GM21619 (cell line): Measurements from ENCODE around the gene TSPAN14.

ENCODE experiments used
- ATAC-seq: cut with Tn5 transposase; IDR thresholded peaks from one replicate; pipeline ENCODE4 v1.9.1; 2021; ENCODE audit not compliant: unreplicated experiment

Gene TSPAN14

DNA sequence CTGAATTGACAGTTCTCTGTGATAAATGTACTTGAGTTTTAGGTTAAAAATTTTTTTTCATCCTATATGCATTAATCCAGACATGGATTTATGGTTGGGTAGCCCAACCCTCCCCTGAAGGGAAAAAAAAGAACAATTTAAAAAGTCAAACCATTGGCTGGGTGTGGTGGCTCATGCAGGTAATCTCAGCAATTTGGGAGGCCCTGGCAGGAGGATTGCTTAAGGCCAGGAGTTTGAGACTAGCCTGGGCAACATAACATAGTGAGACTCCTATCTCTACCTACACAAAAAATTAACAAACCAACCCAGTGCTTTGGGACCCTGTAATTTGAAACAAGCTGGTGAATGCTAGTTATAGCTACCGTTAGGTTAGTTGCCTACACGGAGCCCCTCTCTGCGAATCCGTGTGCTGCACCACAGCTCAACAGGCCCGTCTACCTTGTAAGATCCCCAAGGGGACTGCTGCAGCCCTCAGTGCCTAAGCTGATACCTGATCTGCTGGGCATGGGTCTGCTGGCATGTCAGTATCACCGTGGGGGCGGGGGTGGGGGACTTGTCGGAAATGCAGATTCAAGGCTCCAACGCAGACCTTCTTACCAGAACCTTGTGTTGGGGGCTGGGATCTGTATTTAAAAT is 32.8 kb downstream of the TSPAN14 start:
- ATAC-seq: no peak

DNA sequence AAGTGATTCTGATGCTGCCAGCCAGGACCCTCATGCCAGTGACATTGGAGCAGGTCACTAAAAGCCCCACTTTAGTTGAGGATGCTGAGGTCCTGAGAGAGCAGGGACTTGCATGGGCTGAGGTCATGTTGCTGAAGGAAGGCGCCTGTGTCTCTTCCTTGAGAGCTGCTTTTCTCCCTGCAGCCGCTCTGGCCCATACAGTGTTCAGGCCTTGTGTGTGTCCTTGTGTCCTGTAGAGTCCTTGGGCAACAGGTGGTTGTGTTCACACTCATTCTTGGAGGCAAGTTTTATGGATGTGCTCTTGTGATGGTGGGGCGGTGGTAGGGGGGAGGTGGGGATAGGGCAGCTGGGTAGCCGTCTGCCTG is 33.3 kb downstream of the TSPAN14 start:
- no peak for ATAC-seq

DNA sequence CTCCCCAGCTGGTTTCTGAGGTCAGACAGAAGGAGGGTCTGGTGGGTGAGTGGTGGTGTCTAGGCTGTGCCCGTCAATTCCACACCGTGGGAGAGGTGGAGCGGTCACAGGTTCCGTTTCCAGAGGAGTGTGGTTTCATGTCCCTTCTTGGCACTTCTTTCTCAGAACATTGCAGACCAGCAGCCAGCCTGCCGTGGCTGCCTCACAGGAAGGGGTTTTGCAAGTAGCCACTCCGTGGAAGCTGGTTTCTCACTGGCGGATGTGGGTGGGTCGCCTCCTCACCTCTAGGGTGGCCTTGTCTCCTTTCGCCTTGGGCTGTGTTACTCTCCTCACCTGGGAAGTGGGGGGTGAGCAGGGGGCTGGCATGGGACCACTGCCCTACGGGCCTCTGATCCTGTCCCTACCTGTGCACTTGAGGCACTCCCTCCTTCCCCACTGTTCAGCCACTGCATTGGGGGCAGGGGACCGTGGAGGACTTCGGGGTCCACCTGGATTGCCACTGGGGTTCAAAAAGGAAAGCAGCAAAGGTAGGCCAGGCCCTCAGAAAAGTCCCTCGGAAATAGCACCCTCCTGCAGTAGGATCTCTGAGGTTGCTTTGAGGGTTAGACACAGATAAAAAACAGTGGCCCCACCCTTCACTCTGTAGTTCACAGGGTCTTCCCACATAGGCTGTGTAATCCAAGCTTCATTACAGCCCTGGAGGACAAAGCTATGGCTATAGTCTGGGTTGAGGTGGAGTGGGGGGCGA is 33.9 kb downstream of the TSPAN14 start:
- ATAC-seq: no peak

DNA sequence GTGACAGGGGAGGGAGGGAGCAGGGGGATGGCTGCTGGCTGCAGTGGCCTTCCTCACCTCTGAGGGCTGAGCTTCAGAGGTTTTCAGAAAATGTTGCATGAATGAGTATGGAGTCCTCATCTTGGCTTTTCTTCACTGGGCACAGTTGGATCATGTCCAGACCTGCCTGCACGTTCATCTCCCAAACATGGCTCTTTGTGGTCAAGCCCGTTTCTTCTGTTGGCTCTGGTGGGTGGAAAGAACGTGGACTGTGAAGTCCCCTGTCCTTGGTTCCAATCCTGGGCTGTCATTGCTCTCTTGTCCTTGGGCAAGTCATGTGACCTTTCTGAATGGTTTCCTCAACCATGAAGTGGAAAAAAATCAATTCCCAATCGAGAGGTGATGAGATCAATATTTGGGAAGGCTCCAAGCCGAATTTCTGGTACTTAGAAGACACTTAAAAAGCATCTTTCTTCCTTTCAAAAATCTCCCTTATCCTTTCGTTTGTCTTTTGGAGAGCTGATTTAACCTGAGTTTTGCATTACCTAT is 34.5 kb downstream of the TSPAN14 start:
- ATAC-seq: no peak

DNA sequence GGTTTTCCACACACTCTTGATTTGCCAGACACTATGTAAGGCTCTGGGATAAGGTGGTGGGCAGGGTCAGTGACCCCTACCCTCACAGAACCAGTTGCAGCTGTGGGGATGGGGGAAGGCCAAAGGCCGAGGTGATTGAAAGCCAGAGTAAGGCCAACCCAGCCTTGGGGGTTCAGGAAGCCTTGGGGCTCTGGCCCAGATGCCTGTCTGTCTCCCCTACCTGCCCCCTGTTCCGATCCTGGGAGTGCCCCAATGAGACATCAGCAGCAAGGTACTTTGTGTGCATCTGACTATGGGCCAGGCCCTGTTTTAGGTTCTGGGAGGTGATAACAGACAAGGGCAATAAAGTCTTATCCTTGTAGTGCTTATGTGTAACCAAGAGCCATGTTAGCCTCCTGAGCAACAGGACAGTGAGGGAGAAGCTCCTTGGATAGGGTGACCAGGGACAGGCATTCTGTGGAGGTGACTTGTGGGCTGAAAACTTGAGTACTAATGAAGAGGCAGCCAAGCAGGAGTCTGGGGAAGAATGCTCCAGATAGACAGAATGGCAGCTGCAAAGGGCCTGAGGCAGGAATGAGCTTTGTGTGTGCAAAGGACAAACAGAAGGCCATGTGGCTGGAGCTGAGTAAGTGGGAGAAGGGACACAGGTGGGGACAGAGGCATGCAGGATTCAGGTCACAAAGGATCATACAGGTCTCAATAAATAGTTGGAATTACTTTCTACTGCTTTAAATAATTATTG is 35.4 kb downstream of the TSPAN14 start:
- ATAC-seq: no peak

DNA sequence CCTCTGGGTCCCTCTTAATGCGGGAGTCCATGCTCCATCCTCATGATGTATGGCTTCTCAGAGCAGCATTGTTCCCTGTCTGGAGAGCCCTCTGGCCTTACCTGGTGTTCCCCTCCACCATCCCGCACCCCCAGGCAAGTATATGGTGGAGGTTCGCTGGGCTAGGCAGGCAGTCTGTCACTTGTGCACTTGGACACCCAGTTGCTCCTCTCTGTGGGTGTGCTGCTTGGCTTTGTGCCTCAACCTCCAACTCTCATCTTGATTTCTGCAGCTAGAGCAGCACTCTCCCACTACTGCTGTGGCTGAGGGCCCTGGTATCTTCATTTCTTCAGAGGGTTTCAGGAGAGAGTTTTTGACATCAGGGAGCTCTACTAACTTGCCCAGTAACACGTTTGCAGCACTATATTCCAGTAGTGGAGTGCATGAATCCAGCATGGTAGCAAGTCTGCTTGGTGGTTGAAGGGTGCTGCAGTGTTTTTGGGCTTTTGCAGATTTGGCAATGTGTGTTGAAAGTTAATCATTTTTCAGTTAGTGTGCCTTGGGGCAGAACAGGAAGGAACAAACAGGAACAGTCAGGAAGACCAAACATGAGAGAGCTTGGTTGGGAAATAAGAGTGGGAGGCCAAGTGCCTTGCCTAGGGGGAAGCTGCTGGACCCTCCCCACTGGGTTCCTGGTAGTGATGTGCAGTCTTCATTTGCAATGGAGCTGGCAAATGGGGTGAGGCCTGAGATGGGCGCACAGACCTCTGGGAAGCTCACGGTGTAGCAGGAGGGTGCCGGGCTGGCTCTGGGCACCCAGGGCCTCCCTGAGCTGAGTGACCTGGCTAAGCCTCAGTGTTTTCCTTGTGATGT is 37.4 kb downstream of the TSPAN14 start:
- no peak for ATAC-seq

DNA sequence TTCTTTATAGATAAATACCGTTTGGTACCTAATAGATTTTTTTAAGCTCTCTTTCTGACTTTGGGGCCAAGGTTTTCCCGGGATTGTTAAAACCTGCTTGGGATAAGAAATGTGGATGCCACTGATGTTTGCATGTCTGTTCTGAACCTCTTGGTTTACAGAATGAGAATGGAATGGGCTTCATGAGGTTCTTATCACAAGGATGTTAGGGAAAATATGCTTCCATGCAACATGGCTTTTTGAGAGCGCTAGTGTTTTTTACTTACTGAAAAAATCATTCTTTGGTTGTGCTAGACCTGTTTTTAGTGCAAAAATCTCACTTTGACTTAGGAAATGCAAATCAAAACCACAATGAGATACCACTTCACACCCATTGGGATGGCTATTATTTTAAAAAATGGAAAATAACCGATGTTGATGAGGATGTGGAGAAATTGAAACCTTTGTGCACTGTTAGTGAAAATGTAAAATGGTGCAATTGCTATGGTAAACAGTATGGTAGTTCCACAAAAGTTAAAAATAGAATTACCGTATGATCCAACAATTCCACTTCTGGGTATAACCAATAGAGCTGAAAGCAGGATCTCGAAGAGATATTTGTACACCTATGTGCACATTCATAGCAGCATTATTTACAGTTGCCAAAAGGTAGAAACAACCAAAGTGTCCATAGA is 38.9 kb downstream of the TSPAN14 start:
- ATAC-seq: peak; percentile 23

DNA sequence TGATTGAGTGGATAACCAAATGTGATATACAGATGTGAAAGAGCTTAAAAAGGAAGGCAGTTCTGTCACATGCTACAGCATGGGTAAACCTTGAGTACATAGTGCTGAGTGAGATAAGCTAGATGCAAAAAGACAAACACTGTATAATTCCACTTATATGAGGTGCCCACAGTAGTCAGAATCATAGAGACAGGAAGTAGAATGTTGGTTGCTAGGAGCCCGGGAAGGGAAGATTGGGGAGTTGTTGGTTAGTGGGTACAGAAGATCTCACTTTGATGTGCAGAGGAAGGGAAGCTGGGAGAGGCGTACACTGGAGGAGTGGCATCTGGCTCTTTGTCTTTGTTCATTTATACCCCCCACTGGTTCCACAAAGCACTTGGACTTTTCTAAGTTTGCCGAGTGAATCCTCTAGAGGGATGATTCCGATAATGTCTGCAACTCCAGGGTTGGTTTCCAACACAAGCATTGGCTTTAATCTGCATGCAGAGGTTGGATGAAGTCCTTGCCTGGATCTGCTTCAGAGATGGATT is 39.5 kb downstream of the TSPAN14 start:
- ATAC-seq: peak; percentile 54

DNA sequence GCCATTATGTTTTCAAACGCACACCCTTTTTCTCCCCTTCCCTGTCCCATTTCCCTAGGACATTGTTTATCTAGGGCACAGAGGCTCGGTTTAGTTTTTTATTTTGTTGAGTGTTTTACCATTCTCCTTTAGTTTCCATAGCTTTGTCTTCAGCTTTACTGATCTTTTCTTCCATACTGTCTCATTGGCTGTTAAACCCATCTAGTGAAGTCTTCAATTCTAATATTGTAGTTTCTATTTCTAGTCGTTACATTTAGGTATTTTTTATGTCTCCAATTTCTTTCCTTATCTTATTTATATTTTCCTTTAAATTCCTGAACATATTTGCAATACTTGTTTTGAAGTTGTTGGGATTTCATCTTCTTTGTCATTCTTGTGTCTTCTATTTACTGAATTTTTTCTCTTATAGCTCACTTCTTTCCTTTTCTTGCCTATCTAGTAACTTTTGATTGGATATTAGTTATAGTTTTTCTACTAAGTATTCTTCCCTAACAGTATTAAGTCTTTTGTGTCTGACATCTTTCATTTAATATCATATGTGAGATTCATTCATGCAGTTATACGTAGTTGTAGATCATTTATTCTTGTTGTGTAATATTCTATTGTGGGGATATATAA is 42.6 kb downstream of the TSPAN14 start:
- no peak for ATAC-seq

DNA sequence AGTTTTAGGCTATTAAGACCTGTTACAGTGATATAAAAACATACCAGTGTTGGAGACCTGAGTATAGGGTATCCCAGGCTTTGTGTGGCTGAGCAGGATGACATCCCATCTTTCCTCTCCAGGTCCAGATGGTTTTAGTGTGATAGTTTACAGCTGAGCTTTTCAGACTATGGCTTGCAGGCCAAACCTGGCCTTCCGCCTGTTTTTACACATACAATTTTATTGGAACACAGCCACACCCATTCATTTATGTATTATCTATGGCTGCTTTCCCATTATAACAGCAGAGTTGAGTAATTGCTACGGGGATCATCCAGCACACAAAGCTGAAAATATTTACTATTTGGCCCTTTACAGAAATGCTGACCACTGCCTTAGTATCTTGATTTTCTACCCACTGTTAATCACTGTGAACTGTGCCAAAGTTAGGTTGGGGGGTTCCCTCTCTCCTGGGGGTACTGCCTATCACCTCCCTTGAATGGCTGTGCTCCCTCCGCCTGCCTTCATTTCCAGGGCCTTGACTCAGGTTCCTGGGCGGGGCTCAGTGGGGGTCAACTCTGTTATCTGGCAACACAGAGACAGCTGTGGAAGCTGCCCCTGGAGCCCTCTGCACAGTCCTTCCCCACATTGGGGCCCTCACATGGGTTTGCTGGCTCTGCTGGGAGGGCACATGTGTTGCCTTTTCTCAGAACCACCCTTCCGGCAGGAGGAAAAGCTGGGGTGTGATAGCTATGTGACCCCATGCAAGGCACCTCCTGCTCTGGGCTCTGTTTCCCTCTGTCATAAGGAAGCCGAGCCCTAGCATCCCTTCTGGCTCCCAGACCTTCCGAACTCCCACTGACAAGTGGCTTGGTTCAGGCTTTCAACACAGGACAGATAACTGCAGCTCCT is 43.3 kb downstream of the TSPAN14 start:
- ATAC-seq: no peak

DNA sequence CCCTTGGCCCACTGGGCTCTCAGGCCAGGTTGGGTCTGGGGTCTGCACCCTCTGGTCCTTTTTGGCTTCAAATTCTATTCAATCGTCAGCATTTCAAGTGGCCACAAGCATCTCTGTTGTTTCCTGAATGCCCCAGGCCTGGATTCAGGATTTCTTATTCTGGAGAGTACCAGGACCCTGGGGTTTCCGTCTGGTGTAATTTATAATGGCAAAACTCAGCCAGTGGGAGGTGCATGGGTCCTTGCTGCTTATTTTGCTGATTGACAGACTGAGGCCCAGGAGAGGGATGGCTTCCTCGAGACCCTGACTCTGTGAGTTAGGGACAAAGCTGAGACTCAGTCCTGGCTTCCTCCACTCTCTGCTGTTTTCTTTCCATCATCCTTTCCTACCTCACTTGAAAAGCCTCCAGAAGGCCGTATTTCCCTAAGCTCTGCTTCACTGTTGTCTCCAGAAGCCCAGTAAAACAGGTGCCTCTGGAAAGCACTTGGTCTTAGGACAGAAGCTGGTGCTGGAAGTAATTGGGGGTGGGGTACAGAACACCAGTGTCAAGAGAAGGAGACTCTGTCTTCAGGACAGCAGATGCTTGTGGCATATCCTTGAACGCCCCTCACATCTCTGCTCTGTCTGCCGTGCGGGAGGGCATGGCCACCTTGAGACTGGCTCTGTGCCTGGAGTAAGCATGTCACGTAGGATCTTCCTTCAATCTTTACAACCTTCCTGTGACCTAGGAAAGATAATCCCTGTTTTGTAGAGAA is 44.1 kb downstream of the TSPAN14 start:
- no peak for ATAC-seq

DNA sequence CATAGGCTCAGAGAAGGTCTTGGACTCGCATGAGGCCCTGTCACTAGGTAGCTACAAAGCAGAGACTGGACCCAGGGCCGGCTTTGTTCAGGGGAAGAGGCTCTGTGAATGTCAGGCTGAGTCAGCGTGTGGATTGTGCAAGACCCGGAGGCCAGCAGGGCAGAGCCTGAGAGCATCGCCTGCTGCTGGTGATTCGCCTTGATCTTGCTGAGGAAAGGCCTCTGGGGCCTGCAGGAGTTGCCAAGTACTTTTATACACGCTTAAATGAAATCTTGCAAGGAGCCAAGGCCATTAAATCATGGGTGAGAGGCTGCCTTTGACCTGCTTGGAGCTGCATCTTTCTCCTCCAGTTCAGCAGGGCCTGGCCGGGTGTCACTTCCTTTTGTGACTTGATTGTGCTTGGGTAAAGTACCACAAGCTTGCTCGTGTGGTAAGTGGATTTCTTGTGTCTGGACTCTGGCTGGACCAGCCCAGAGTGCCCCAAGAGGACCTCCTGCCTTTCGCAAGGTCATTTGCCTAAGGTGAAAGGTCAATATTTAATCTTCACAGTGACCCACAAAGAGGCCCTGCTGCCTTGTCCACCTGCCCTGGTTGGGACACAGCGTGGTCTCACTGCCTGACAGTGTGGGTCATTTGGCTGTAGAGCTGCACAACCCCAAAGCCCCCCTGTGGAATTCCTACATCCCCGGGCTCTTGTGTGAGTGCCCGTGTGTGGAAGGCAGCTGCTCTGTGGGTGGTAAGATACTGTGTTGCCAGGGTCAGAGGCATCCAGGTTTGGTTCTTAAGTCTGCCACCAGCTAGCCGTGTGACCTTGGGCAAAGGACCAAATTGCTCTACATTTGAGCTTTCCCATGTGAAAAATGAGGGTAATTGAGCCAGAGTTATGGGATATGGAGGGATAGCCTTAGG is 45.0 kb downstream of the TSPAN14 start:
- no peak for ATAC-seq

DNA sequence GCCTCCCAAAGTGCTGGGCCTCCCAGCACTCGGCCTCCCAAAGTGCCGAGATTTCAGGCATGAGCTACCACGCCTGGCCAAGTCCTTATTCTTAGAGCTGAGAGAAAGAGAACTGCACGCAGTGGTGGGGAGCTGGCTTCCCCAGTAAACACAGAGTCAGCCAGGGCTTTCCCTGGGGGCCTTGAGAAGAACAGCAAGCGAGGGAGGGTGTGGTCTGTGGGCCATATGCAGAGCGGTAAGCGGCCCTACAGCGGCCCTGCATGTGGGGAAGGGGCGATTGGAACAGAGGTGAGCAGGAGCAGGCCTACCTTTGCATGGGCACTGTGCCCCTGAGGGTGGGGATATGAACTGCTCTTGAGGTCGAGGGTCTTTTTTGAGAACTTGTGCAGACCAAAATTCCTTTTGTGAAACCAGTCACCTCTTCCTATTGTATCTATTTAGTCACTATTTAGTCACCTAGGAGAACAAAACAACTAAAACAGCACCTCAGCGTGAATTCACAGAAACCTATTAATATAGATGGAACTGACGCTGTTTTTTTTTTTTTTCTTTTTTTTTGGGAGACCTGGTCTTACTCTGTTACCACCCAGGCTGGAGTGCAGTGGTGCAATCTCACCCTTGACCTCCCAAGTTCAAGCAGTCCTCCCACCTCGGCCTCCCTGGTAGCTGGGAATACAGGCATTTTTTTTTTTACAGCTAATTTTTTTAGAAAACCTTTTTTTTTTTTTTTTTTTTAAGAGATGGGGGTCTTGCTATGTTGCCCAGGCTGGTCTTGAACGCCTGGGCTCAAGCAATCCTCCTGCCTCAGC is 46.7 kb downstream of the TSPAN14 start:
- peak; percentile 67 for ATAC-seq

DNA sequence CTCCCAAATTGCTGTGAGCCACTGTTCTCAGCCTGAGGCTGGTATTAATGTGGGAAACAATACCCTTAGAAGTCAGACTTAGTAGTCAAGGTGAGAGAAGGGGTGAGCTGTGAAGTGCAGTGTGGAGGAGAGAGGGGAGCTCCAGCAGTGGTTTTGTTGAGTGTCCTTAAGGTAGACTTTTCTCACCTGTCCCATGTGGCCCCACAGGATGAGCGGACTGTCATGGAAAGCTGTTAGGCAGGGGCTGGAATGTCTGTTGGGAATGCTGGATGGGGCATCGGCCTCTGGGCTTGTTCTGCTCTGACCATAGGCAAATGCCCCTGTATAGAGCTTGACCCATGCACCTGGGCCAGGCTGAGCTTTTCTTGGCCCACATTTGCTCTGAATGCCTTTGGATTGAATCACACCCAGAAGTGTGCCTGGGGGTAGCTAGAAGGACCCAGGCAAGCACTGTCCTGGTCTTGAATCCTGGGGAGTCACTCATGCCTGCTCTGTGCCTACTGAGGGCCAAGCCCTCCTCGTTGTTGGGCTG is 47.3 kb downstream of the TSPAN14 start:
- ATAC-seq: no peak

DNA sequence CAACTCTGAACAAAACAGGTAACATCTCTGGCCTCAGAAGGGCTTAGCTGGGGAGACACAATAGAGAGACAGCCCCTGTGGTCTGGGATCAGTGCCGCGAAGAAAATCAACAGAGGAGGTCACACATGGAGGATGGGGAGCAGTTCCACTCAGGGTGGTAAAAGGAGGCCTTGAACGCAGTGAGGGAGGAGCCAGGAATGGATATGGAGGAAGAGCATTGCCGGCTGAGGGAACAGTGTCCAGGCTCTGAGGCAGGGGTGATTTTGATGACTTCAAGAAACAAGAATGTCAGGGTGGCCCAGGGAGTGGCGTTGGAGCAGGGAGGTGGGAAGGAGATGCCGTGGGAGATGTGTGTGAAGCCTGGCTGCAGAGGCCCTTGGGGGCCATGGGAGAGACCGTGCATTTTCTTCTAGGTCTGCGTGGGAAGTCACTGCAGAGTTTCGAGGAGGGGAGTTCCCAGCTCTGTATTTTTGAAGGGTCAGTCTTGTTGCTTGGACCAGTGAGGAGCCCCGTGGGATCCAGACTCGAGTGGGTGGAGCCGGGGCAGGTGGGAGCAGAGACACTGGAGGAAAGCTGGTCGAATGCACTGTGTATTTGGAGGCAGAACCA is 47.9 kb downstream of the TSPAN14 start:
- ATAC-seq: no peak
